ENCODE measurements around the gene FBP2. TPM values are rescaled to one million over a fixed set of nuclear protein-coding genes. Genes with fewer than 3 reads are reported as not detected.

The FBP2 gene
- total RNA-seq = 1 to 10 TPM in 1 of 4 donors, not detected in 3; 1.5 TPM

- TF ChIP-seq, protein P1, sequence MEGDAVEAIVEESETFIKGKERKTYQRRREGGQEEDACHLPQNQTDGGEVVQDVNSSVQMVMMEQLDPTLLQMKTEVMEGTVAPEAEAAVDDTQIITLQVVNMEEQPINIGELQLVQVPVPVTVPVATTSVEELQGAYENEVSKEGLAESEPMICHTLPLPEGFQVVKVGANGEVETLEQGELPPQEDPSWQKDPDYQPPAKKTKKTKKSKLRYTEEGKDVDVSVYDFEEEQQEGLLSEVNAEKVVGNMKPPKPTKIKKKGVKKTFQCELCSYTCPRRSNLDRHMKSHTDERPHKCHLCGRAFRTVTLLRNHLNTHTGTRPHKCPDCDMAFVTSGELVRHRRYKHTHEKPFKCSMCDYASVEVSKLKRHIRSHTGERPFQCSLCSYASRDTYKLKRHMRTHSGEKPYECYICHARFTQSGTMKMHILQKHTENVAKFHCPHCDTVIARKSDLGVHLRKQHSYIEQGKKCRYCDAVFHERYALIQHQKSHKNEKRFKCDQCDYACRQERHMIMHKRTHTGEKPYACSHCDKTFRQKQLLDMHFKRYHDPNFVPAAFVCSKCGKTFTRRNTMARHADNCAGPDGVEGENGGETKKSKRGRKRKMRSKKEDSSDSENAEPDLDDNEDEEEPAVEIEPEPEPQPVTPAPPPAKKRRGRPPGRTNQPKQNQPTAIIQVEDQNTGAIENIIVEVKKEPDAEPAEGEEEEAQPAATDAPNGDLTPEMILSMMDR (IDR thresholded peaks at IDR 0.05) = no peak
- no peak for TF ChIP-seq POLR2A (IDR thresholded peaks at IDR 0.05)
- H3K4me3 ChIP-seq (ENCODE audit: low read depth, poor library complexity, severe bottlenecking) = no peak within 1 kb of the TSS
- 67 to 70% methylated on average over 21 of the region's 21 CpGs for WGBS, 2 donors
- intact Hi-C loops (cut with DNase I; ENCODE audit: low total_unique reads) = no loop called here
- DNase-seq (ENCODE audit: low spot score in 2 of 2) = peak in 1 of 2 donors; percentile 68
Measured at GRCh38 chr9:94593459-94594345, at the start of gene FBP2. Gene FBP2, minus strand, starts transcription at chr9:94593824. Its CDS starts 98 bp downstream, at chr9:94593726.

DNA sequence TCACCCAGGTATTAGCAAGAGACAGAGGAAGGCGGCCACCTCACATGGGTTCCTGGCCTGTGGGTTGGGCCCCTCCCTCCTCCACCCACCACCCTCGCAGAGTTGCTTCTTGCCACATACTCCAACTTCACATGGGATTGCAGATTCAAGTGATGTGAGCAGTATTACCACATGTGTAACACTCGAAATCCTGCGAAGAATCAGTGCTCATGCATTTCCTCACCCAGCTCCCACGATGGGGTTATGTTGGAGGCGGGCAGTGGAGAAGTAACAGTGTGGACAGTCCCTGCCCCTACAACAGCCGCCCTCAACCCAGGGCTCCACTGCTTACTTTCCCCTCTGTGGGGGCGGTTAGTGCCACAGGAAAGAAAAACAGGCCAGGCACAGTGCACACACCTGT lies 49.6 kb upstream of the FBP2 start:
- DNase-seq (ENCODE audit: low spot score in 2 of 2) = no peak
- intact Hi-C loops (cut with DNase I; ENCODE audit: low total_unique reads) = no loop called here
- H3K4me3 ChIP-seq (ENCODE audit: low read depth, poor library complexity, severe bottlenecking) = no peak overlapping the region
- no peak for TF ChIP-seq POLR2A (IDR thresholded peaks at IDR 0.05)
- TF ChIP-seq, protein P1 (IDR thresholded peaks at IDR 0.05) = no peak
- 88 to 89% methylated on average over 8 of the region's 8 CpGs for WGBS, 2 donors

DNA sequence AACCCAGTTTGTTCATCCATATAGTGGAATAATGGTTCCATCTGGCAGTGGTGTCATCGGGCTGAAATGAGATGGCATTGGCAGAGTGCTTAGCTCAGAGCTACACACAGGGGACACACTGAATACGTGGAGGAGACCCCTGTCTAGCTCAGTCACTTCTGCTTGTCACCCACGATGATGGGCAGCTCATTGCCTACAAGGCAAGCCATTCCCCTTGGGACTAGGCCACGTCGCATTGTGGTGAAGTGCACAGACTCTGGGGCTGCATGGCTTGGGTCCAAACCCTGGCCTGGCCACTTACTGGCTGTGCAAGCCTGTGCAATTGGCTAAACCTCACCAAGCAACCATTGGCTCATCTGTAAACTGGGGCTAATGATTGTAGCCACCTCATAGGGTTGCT lies 48.9 kb upstream of the FBP2 start:
- DNase-seq (ENCODE audit: low spot score in 2 of 2) = no peak
- 85 to 92% methylated on average over 3 to 5 of the region's 5 CpGs for WGBS, 2 donors
- intact Hi-C loops (cut with DNase I; ENCODE audit: low total_unique reads) = no loop called here
- H3K4me3 ChIP-seq (ENCODE audit: low read depth, poor library complexity, severe bottlenecking) = no peak overlapping the region
- no peak for TF ChIP-seq POLR2A (IDR thresholded peaks at IDR 0.05)
- TF ChIP-seq, protein P1 (IDR thresholded peaks at IDR 0.05) = no peak

DNA sequence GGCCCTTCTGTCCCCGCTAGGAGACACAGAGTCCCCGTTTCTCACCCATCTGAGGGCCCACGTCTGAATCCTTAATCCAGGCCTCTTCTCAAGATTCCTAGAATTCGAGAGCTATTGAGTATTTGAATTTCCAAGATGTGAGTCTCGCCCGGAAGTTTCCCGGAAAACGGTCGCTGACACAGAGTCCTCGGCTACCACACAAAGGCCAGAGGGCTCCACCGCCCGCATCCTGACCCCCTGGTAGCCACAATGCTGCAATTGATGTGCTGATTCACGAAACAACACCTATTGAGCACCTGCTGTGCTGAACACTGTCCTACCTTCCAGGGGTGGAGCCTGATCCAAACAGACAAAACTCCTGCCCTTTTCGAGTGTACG lies 46.4 kb upstream of the FBP2 start:
- WGBS, 2 donors = 78 to 85% methylated on average over 15 of the region's 15 CpGs
- intact Hi-C loops (cut with DNase I; ENCODE audit: low total_unique reads) = no loop called here
- TF ChIP-seq, protein P1 (IDR thresholded peaks at IDR 0.05) = no peak
- no peak for TF ChIP-seq POLR2A (IDR thresholded peaks at IDR 0.05)
- DNase-seq (ENCODE audit: low spot score in 2 of 2) = no peak
- H3K4me3 ChIP-seq (ENCODE audit: low read depth, poor library complexity, severe bottlenecking) = no peak overlapping the region

DNA sequence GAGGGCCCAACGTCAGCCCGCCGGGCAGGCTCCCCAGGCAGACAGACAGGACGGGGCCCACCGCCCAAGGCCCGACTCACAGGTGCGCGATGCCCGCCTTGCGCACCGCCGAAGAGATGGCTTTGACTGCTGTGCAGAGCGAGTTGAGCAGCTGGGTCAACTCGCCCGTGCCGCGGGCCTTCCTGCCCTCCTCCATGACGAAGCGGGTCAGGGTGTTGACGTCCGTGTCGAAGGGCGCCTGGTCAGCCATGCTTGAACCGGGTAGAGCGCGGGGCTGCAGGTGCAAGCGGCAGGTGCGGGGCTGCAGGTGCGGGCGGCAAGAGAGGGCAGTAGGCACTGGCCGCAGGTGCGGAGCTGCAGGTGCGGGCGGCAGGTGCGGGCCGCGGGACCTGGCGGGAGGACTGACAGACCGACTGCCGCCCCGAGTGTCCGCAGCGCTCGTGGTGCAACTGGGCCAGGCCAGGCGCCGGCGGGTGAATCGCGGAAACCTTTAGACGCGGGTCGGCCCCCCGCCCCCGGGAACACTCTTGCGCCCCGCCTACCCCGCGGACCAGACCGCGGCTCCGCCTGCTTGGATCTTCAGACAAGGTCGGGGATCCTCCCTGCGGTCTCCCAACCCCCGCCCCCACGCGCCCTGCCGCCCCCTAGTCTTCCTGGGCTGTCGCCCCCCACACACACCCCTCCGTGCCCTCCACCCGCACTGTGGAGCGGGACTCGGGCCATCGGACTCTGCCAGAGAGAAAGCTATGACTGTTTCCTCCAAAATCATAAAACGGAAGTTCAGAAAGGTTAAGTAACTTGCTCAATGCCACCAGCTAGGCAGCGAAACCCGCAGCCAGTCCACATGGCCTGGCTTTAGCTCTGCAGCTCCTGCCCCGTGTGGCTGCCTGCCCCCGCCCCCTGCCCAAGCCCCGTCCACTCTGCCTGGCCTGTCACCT lies 45.7 kb upstream of the FBP2 start, which contains the start of gene FBP1:
TSS of gene FBP1 (minus strand) at position 458 of the 938 bp plus-strand sequence. CDS start at position 250, 208 bp downstream.
- peak within 1 kb of the TSS; percentile 22 for H3K4me3 ChIP-seq (ENCODE audit: low read depth, poor library complexity, severe bottlenecking)
- intact Hi-C loops (cut with DNase I; ENCODE audit: low total_unique reads) = no loop called here
- no peak for DNase-seq (ENCODE audit: low spot score in 2 of 2)
- 13 to 29% methylated on average over 29 to 58 of the region's 79 CpGs for WGBS, 2 donors
- TF ChIP-seq, protein P1 (IDR thresholded peaks at IDR 0.05) = no peak
- TF ChIP-seq POLR2A (IDR thresholded peaks at IDR 0.05) = no peak

Data from lower leg skin (tissue), 4 donors.